ENCODE results near the gene EHMT1. TPM values are rescaled to one million over a fixed set of nuclear protein-coding genes. Genes with fewer than 3 reads are reported as not detected.
"Not testable (repeated sequence)": the region's sequence is repeated elsewhere in the genome, so short reads cannot be mapped to it uniquely, and the experiment has no call there.

Gene EHMT1
- total RNA-seq, 6 experiments from 2014 or later = 41.0 to 116 (median 46.9) TPM

DNA sequence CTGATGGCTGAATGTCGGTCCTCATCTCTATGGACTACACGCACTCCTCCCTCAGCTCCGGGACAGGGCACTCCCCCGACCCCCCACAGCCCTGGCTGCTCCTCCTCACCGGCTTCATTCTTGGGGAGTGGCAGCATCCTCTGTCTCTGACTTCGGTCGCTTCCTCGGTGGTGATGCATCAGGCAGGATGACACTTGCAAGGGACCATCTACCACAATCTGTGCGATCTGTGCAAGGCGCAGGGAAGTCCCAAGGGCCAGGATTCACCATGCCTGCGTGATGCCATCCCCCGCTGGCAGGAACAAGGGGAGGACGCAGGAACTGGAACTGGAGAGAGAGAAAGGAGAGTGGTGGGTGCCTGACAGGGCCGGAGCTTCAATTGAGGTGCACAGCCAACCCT is 256.5 kb downstream of the EHMT1 start:
- H3K27me3 Mint-ChIP-seq (ENCODE audit: insufficient read depth) = peaks cover 7% of the 10 kb centered on the region
- H3K27ac Mint-ChIP-seq = no peak overlapping the region
- DNase-seq = no peak
- H3K4me3 Mint-ChIP-seq = no peak overlapping the region
- H3K9me3 Mint-ChIP-seq = peaks cover 11% of the 10 kb centered on the region
- peaks cover 5% of the 10 kb centered on the region for H3K36me3 Mint-ChIP-seq (ENCODE audit: low read depth)
- TF ChIP-seq, protein P1, sequence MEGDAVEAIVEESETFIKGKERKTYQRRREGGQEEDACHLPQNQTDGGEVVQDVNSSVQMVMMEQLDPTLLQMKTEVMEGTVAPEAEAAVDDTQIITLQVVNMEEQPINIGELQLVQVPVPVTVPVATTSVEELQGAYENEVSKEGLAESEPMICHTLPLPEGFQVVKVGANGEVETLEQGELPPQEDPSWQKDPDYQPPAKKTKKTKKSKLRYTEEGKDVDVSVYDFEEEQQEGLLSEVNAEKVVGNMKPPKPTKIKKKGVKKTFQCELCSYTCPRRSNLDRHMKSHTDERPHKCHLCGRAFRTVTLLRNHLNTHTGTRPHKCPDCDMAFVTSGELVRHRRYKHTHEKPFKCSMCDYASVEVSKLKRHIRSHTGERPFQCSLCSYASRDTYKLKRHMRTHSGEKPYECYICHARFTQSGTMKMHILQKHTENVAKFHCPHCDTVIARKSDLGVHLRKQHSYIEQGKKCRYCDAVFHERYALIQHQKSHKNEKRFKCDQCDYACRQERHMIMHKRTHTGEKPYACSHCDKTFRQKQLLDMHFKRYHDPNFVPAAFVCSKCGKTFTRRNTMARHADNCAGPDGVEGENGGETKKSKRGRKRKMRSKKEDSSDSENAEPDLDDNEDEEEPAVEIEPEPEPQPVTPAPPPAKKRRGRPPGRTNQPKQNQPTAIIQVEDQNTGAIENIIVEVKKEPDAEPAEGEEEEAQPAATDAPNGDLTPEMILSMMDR (IDR thresholded peaks at IDR 0.05) = no peak
- no peaks in the 10 kb centered on the region for H3K4me1 Mint-ChIP-seq (ENCODE audit: low read depth)

DNA sequence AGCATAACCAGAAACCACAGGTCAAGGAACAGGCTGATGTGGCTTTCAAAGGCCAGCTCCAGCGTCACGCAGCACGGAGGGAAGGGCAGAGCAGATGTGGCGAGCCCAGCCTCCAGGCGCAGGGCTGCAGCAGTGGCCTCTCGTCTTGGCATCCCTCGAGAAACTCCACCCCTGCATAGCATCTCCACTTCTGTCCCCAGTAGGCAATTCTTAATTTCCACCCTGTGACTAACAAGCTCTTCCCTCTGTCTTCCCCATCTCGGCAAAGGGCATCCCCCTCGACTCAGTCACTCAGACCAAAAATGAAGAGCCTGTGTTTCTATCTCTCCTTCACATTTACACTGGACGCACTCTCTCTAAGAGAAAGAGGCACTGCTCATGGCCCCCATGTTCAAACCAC is 257.0 kb downstream of the EHMT1 start:
- H3K4me1 Mint-ChIP-seq (ENCODE audit: low read depth) = no peaks in the 10 kb centered on the region
- no peak overlapping the region for H3K27ac Mint-ChIP-seq
- H3K9me3 Mint-ChIP-seq = peaks cover 11% of the 10 kb centered on the region
- peaks cover 7% of the 10 kb centered on the region for H3K27me3 Mint-ChIP-seq (ENCODE audit: insufficient read depth)
- TF ChIP-seq, protein P1 (IDR thresholded peaks at IDR 0.05) = no peak
- no peak for DNase-seq
- H3K36me3 Mint-ChIP-seq (ENCODE audit: low read depth) = peaks cover 5% of the 10 kb centered on the region
- no peak overlapping the region for H3K4me3 Mint-ChIP-seq

DNA sequence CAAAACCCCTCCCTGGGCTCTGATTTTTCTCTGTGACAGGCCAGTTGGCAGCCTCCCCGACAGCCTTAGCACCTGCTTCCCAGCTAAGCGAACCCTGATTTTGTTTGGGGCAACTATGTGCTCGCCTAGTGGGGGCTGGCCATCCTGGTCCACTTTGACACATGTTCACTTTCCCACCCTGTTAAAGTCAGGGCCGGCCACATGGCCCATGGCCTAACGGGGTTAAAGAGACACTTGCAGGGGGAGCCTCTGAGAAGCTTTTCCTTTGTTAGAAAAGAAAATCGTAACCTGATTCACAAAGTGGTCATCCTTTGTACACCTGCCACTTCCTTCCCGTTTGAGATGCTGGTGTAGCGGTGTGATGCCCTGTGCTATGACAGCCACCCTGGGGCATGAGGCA is 257.5 kb downstream of the EHMT1 start:
- H3K4me1 Mint-ChIP-seq (ENCODE audit: low read depth) = no peaks in the 10 kb centered on the region
- no peak overlapping the region for H3K27ac Mint-ChIP-seq
- peaks cover 11% of the 10 kb centered on the region for H3K9me3 Mint-ChIP-seq
- TF ChIP-seq, protein P1 (IDR thresholded peaks at IDR 0.05) = no peak
- H3K36me3 Mint-ChIP-seq (ENCODE audit: low read depth) = peaks cover 5% of the 10 kb centered on the region
- DNase-seq = no peak
- peaks cover 7% of the 10 kb centered on the region for H3K27me3 Mint-ChIP-seq (ENCODE audit: insufficient read depth)
- H3K4me3 Mint-ChIP-seq = no peak overlapping the region

DNA sequence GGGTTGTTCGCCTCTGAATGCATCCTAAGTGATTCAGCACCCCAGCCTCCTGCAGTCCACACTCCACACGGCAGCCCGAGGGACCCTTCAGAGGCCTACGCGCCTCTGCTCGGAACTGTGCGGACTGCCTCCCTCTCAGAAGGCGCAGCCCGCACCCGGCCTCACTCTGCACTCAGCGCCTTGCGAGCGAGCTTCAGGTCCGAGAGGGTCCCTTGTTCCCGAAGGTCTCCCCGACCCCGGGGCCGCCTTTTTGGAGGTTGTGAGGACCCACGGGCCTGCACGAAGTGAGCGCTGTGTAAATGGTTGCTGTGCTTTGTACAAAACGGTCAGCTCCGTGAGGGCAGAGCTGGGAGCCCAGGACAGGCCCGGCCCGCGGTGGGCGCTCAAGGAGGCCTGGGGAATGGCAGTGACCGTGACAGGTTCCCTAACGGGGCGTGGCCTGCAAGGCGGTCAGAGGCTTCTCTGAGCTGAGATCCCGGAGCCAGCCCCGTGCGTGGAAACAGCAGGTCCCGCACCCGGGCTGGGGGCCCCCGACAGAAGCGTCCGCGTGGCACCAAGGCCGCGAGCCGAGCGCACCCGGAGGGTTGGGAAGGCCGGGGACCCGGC is 258.1 kb downstream of the EHMT1 start:
- Mint-ChIP-seq H3K9me3 (peaks cover 11% of the 10 kb centered on the region), H3K4me3 (no peak overlapping the region), H3K36me3 (ENCODE audit: low read depth) (peaks cover 5% of the 10 kb centered on the region), H3K27me3 (ENCODE audit: insufficient read depth) (peaks cover 7% of the 10 kb centered on the region), H3K4me1 (ENCODE audit: low read depth) (no peaks in the 10 kb centered on the region), H3K27ac (no peak overlapping the region)
- TF ChIP-seq, protein P1 (IDR thresholded peaks at IDR 0.05) = no peak
- no peak for DNase-seq

DNA sequence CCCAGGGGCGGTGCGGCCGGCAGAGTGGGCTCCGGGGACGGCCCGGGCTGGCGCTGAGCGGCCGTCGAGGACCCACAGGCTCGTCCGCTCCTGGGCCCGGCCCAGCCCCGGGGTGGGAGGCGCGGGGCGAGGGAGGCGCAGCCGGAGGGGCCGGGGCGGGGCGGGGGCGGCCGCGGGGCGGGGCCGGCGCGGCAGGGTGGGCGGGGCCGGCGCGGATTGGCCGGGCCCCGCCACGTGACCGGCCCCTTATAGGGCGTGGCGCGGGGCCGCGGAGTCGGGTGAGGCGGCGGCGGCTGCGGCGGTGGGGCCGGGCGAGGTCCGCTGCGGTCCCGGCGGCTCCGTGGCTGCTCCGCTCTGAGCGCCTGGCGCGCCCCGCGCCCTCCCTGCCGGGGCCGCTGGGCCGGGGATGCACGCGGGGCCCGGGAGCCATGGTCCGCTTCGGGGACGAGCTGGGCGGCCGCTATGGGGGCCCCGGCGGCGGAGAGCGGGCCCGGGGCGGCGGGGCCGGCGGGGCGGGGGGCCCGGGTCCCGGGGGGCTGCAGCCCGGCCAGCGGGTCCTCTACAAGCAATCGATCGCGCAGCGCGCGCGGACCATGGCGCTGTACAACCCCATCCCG is 258.8 kb downstream of the EHMT1 start, which contains the start of gene CACNA1B:
Gene CACNA1B (plus strand): TSS at position 277 of the 617 bp plus-strand sequence. CDS start 152 bp downstream, at position 429.
- not testable (repeated sequence) for H3K27me3 Mint-ChIP-seq (ENCODE audit: insufficient read depth); H3K27ac Mint-ChIP-seq; H3K36me3 Mint-ChIP-seq (ENCODE audit: low read depth); H3K4me3 Mint-ChIP-seq; H3K4me1 Mint-ChIP-seq (ENCODE audit: low read depth); DNase-seq
- peaks cover 11% of the 10 kb centered on the region for H3K9me3 Mint-ChIP-seq

DNA sequence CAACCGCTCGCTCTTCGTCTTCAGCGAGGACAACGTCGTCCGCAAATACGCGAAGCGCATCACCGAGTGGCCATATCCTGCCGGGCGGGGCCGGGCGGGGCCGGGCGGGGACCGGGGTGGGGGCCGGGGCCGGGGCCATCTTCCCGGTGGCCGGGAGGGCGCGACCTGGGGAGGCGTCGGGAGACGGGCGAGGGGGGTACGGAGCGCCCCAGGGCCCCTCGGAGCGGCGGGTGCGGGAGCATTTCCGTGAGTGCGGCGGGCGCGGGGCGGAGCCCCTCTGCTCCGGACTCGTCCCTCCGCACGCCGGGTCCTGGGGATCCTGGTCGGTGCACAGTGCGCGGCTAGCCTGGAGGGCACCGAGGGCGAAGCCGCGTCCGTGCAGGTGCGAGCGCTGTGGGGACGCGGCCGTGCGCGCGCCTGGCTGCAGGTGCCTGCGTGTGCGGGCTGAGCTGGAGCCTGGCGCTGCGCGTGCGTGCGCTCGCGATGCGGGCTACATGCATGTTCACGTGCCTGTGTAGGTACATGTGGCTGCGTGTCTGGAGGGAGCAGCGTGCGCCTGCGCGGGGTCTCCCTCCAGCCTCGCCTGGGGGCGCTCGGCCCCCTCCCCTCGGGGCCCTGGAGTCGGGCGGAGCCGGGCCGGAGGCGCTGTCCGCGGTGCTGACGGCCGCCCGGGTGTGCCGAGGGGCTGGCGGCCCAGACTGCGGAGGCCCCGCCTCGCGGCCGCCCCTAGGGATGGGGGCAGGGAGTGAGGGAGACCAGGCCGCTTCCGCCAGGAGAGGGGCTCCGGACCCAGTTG is 259.5 kb downstream of the EHMT1 start:
- TF ChIP-seq, protein P1 (IDR thresholded peaks at IDR 0.05) = no peak
- no peaks in the 10 kb centered on the region for H3K4me1 Mint-ChIP-seq (ENCODE audit: low read depth)
- no peak for DNase-seq
- no peak overlapping the region for H3K4me3 Mint-ChIP-seq
- H3K27me3 Mint-ChIP-seq (ENCODE audit: insufficient read depth) = peaks cover 7% of the 10 kb centered on the region
- no peak overlapping the region for H3K27ac Mint-ChIP-seq
- peaks cover 5% of the 10 kb centered on the region for H3K36me3 Mint-ChIP-seq (ENCODE audit: low read depth)
- H3K9me3 Mint-ChIP-seq = peaks cover 11% of the 10 kb centered on the region

All from HFFc6 (cell line).